GM12872 (cell line): ENCODE results near the gene AGFG2.
A peak's percentile ranks its signal among the peaks of the same experiment; 100 is the strongest.

Source experiments
- TF ChIP-seq, protein P1 (sequence below): IDR thresholded peaks from 3 replicates; pipeline ENCODE4 v1.5.1; 2011; ENCODE audit warnings: low read depth, mild to moderate bottlenecking, low read length, moderate library complexity; ENCODE audit not compliant: insufficient read depth

AGFG2 gene

DNA sequence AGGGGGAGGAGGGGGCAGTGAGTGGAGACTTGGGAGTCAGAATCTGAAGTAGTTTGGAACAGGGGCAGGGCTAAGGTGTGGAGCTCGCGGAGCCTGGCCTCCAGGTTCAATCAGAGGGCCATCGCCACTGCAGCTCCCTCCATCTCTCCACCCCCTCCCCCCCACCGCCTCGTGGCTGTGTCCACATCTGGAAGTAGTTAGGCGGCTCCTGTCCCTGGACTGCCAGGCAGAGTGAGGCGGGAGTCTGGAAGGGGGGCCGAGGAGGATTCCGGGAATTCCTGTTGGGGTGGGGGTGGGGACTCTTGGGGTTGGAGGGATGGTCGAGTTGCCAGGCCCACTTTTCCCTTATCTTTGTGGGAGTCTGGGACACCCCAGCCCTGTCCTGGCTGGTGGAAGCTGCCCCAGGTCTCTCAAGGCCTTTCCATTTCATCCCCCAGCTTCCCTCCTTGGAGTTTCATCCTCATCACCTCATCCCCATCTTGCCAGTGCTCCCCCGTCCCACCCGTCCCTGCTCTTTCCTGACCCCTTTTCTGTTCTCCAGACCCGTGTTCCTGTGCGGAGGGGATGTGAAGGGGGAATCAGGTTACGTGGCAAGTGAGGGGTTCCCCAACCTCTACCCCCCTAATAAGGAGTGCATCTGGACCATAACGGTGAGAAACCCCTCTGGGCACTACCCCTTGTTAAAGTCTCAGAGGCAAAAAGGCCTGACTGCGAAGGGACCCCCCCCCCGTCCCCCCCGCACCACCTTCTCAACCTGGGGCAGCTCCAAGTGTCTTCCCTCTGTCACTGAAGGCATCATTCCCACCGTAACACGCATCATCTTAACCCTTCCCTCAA, 64.1 kb downstream of the AGFG2 start:
- TF ChIP-seq, protein P1, sequence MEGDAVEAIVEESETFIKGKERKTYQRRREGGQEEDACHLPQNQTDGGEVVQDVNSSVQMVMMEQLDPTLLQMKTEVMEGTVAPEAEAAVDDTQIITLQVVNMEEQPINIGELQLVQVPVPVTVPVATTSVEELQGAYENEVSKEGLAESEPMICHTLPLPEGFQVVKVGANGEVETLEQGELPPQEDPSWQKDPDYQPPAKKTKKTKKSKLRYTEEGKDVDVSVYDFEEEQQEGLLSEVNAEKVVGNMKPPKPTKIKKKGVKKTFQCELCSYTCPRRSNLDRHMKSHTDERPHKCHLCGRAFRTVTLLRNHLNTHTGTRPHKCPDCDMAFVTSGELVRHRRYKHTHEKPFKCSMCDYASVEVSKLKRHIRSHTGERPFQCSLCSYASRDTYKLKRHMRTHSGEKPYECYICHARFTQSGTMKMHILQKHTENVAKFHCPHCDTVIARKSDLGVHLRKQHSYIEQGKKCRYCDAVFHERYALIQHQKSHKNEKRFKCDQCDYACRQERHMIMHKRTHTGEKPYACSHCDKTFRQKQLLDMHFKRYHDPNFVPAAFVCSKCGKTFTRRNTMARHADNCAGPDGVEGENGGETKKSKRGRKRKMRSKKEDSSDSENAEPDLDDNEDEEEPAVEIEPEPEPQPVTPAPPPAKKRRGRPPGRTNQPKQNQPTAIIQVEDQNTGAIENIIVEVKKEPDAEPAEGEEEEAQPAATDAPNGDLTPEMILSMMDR, result no peak

DNA sequence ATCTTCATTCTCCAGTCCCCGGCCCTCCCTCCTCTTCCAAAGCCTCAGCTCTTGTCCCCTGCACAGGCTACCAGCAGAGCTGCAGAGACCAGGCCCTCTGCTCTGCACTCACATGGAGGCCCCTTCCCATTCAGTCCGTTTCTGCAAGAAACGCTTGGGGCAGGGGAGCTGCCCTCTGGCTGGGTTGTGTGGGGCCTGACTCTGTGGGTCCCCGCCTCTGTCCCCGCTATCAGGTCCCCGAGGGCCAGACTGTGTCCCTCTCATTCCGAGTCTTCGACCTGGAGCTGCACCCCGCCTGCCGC, 64.7 kb downstream of the AGFG2 start:
- TF ChIP-seq, protein P1, result no peak

DNA sequence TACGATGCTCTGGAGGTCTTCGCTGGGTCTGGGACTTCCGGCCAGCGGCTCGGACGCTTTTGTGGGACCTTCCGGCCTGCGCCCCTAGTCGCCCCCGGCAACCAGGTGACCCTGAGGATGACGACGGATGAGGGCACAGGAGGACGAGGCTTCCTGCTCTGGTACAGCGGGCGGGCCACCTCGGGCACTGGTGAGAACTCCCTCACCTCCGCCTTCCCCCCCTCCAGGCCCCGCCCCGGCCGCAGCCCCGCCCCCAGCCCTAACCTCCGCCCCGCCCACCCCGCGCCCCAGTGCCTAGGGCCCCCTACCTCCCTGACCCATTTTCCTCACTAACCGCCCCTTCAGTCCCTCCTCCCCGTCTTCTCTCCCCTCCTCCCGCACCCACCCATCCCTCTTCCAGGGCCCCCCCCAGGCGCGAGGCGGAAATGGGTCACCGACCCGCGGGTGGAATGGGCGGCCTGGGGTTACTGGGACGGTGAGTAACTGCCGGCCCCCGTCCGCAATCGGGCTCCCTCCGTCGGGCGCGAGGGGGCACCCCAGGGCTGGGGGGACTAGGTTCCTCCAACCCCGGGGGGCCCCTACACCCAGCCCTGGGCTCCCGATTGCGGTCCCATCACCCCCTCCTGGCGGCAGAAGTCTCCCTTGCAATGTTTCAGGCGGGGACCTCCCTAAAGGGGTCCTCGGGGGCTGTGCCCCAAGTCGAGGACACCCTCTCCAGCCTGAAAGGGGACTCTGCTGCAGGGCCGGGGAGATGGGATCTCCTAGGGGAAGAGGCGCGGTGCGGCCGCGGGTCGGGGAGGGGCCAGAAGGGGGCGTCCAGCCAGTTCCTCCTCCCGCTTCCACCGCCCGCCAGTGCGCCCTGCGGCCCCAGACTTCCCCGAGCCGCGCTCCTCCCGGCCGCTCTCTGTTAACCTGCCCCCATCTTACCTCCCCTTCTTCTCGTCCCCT, 65.3 kb downstream of the AGFG2 start:
- TF ChIP-seq, protein P1, result peak; percentile 48

DNA sequence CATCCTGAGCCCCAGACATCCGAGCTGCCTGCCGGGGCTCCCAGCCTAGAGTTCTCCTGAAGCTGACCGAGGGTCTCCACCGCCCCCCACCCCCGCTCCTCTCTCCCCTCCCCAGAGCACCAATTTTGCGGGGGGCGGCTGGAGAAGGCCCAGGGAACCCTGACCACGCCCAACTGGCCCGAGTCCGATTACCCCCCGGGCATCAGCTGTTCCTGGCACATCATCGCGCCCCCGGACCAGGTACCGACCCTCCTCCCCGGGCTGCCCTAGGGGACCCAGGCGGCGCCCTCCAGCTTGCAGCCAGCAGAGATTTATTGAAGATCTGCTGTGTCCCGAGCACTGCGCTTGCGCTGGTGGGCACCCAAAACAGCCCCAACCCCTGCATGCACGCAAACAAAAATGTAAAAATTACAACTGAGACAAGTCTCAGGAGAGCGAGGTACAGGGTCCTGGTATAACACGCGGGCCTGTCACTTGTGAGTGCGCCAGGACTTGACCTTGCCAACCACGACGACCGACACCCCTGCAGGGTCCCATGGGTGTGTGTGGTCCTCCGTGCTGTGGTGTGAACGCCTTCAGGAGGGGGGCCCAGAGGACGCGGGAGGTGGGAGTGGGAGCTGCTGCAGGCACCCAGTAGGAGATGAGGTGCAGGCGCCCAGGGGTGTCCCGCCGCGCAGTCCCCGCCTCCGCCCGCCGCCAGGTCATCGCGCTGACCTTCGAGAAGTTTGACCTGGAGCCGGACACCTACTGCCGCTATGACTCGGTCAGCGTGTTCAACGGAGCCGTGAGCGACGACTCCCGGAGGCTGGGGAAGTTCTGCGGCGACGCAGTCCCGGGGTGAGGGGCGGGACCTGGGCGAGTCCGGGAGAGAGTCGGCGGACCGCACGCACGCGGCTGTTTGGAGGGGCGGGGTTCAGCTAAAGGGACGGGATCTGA, 66.2 kb downstream of the AGFG2 start:
- TF ChIP-seq, protein P1, result no peak

DNA sequence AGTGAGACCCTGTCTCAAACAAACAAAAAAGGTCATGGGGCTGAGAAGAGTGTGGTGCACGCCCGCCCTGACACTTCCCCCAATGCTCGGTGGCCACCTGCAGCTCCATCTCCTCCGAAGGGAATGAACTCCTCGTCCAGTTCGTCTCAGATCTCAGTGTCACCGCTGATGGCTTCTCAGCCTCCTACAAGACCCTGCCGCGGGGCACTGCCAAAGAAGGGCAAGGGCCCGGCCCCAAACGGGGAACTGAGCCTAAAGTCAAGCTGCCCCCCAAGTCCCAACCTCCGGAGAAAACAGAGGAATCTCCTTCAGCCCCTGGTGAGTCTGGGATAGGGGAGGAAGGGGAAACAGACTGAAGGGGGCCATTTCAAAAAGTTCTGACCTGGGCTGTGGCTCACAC, 67.3 kb downstream of the AGFG2 start:
- TF ChIP-seq, protein P1, result no peak

DNA sequence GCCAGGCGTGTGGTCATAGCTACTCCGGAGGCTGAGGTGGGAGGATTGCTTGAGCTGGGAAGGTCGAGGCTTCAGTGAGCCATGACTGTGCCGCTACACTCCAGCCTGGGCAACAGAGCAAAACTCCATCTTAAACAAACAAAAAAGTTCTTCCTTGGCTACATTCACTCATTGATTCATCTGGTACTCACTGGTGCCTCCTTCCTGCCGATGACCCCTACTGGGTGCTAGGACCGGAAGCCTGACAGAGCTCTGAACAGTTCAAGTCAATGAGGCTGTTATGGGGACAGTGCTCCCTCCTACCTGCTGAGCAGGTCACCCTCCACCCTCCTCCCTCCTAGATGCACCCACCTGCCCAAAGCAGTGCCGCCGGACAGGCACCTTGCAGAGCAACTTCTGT, 68.1 kb downstream of the AGFG2 start:
- TF ChIP-seq, protein P1, result no peak
